ENCODE data around the gene TMEM150B.

DNA sequence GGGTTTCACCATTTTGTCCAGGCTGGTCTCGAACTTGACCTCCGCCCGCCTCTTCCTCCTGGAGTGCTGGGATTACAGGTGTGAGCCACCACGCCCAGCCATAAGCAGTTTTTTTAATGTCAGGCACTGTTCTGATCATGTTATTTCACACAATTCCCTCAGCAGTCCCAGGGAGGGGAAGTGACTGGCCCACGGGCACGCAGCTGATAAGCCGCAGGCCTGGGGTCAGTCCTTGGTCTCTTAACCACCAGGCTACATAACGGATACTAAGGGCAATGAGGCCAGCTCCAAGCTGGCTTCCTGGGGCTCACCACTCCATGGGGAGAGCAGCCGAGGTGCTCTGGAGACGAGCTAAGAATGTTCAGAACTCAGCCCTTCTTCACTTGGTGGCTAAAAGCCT lies 27.9 kb downstream of the TMEM150B start:
- TF ChIP-seq, protein P1, sequence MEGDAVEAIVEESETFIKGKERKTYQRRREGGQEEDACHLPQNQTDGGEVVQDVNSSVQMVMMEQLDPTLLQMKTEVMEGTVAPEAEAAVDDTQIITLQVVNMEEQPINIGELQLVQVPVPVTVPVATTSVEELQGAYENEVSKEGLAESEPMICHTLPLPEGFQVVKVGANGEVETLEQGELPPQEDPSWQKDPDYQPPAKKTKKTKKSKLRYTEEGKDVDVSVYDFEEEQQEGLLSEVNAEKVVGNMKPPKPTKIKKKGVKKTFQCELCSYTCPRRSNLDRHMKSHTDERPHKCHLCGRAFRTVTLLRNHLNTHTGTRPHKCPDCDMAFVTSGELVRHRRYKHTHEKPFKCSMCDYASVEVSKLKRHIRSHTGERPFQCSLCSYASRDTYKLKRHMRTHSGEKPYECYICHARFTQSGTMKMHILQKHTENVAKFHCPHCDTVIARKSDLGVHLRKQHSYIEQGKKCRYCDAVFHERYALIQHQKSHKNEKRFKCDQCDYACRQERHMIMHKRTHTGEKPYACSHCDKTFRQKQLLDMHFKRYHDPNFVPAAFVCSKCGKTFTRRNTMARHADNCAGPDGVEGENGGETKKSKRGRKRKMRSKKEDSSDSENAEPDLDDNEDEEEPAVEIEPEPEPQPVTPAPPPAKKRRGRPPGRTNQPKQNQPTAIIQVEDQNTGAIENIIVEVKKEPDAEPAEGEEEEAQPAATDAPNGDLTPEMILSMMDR (IDR thresholded peaks at IDR 0.05): no peak
- TF ChIP-seq EZH2 (IDR thresholded peaks at IDR 0.05): no peak
- TF ChIP-seq EZH2phosphoT487 (IDR thresholded peaks at IDR 0.05): no peak
